OCI-LY3 (cell line): Measurements from ENCODE around the gene PAK2.
"Not testable (repeated sequence)": the region's sequence is repeated elsewhere in the genome, so short reads cannot be mapped to it uniquely, and the experiment has no call there.

Source experiments
- H2AFZ ChIP-seq: fragments of 200-600, 300-600 bp; shearing (Covaris generic); 2 replicates; pipeline ENCODE4 v1.6.0; 2014; ENCODE audit warnings: antibody characterized with exemption, low read depth, low read length
- H3K27ac ChIP-seq: fragments of 200-600, 300-600 bp; sonication (generic); 2 replicates; pipeline ENCODE4 v1.5.1; 2014; ENCODE audit warnings: mild to moderate bottlenecking, low read length, moderate library complexity, mixed read lengths
- H3K27me3 ChIP-seq: fragments of 200-600, 300-600 bp; sonication (generic); 2 replicates; pipeline ENCODE4 v1.6.1; 2014; ENCODE audit warnings: low read depth, low read length, mixed read lengths
- H3K36me3 ChIP-seq: fragments of 200-600, 300-600 bp; sonication (generic); replicated peaks from 2 replicates; pipeline ENCODE3; 2014; ENCODE audit warnings: low read depth, low read length, mixed read lengths
- H3K4me1 ChIP-seq: fragments of 300-600, 200-600 bp; sonication (generic); 2 replicates; pipeline ENCODE4 v1.6.1; 2014; ENCODE audit warnings: low read length, mixed read lengths
- H3K4me2 ChIP-seq: fragments of 200-600, 300-600 bp; sonication (generic); 2 replicates; pipeline ENCODE4 v1.6.1; 2014; ENCODE audit warnings: low read length, mixed read lengths
- H3K4me3 ChIP-seq: fragments of 300-600, 200-600 bp; sonication (generic); 2 replicates; pipeline ENCODE4 v1.5.1; 2014; ENCODE audit warnings: antibody characterized with exemption, mild to moderate bottlenecking, low read length, moderate library complexity
- H3K79me2 ChIP-seq: fragments of 300-600, 200-600 bp; shearing (Covaris generic); 2 replicates; pipeline ENCODE4 v1.6.1; 2014; ENCODE audit warnings: mild to moderate bottlenecking, low read length, mixed read lengths
- H3K9ac ChIP-seq: fragments of 300-600, 200-600 bp; shearing (Covaris generic); 2 replicates; pipeline ENCODE4 v1.6.0; 2014; ENCODE audit warnings: mild to moderate bottlenecking, low read length, moderate library complexity
- H3K9me3 ChIP-seq: fragments of 200-600, 300-600 bp; shearing (Covaris generic); 2 replicates; pipeline ENCODE4 v1.6.1; 2014; ENCODE audit warnings: low read length, mixed read lengths; ENCODE audit not compliant: insufficient read depth
- H4K20me1 ChIP-seq: fragments of 200-600, 300-600 bp; sonication (generic); 2 replicates; pipeline ENCODE4 v1.6.1; 2016; ENCODE audit warnings: low read length, mixed read lengths; ENCODE audit not compliant: insufficient read depth
- CTCF ChIP-seq: fragments of 200-600, 300-600 bp; sonication (generic); IDR thresholded peaks from 2 replicates; pipeline ENCODE4 v1.5.1; 2014; ENCODE audit warnings: antibody characterized with exemption, low read length, low read depth
- EZH2phosphoT487 ChIP-seq: fragments of 200-600 bp; shearing (Covaris generic); IDR thresholded peaks from 2 replicates; pipeline ENCODE4 v1.6.1; 2018; ENCODE audit warnings: antibody characterized with exemption, mixed run types, low read depth

PAK2 gene

DNA sequence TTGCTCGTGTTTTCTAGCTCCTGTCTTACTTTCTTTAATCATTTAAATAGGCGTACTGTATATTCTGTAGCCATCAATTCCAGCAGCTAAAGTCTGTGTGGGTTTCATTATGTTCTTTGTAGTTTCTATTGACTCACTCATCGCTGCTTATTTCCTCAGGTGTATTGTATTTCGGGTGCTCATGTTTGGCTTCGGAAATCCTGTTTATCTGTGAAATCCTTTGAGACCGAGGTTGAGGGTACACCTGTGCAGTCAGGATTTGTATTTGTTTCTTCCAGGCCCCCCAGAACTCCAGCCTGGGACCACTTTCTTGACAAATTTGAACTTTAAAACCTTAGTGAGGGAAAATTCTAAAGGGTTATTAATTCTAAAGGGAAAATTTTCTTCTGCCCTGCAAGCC, 2.0 kb upstream of the PAK2 start:
- Histone ChIP-seq H3K4me3 (no peak overlapping the region), H3K36me3 (peaks cover 16% of the 10 kb centered on the region), H3K9me3 (no peaks in the 10 kb centered on the region), H3K79me2 (peaks cover 29% of the 10 kb centered on the region), H3K27me3 (no peaks in the 10 kb centered on the region), H3K4me2 (no peak overlapping the region), H3K9ac (no peak overlapping the region), H3K4me1 (peaks cover 10% of the 10 kb centered on the region), H4K20me1 (peaks cover 21% of the 10 kb centered on the region), H2AFZ (no peak overlapping the region), H3K27ac (no peak overlapping the region)
- TF ChIP-seq EZH2phosphoT487: no peak
- TF ChIP-seq CTCF: no peak

- TF ChIP-seq CTCF: no peak
- no peak for TF ChIP-seq EZH2phosphoT487
- H3K27ac ChIP-seq: peak overlapping the region; percentile 86
- peak overlapping the region; percentile 96 for H3K4me3 ChIP-seq
- peak overlapping the region; percentile 87 for H3K4me2 ChIP-seq
- no peaks in the 10 kb centered on the region for H3K9me3 ChIP-seq
- H3K79me2 ChIP-seq: peaks cover 59% of the 10 kb centered on the region
- H3K27me3 ChIP-seq: no peaks in the 10 kb centered on the region
- peaks cover 11% of the 10 kb centered on the region for H3K36me3 ChIP-seq
- no peak overlapping the region for H2AFZ ChIP-seq
- H3K4me1 ChIP-seq: peaks cover 15% of the 10 kb centered on the region
- H3K9ac ChIP-seq: peak overlapping the region; percentile 95
- peaks cover 44% of the 10 kb centered on the region for H4K20me1 ChIP-seq
These were observed 1.0 kb downstream of the PAK2 start for GRCh38 chr3:196740481-196741248.

GRCh38 chr3:196741249-196741889, 1.7 kb downstream of the PAK2 start:
- Histone ChIP-seq H2AFZ (no peak overlapping the region), H3K27ac (peak overlapping the region; percentile 86), H3K4me2 (peak overlapping the region; percentile 87), H3K4me1 (peaks cover 15% of the 10 kb centered on the region), H3K27me3 (no peaks in the 10 kb centered on the region), H3K36me3 (peaks cover 16% of the 10 kb centered on the region), H4K20me1 (peaks cover 51% of the 10 kb centered on the region), H3K4me3 (peak overlapping the region; percentile 96), H3K9ac (peak overlapping the region; percentile 95), H3K9me3 (no peaks in the 10 kb centered on the region), H3K79me2 (peaks cover 66% of the 10 kb centered on the region)
- no peak for TF ChIP-seq EZH2phosphoT487

DNA sequence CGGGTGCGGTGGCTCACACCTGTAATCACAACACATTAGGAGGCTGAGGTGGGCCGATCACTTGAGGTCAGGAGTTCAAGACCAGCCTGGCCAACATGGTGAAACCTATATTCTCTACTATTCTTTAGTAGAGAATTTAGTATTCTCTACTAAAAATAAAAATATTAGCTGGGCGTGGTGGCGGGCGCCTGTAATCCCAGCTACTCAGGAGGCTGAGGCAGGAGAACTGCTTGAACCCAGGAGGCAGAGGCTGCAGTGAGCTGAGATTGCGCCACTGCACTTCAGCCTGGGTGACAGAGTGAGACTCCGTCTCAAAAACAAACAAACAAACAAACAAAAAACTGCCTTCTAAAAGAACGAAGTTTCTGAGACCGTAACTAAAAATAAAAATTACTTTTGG, 3.9 kb downstream of the PAK2 start:
- Histone ChIP-seq H3K36me3 (peaks cover 22% of the 10 kb centered on the region), H3K4me1 (peaks cover 20% of the 10 kb centered on the region), H3K79me2 (peaks cover 88% of the 10 kb centered on the region), H4K20me1 (peaks cover 58% of the 10 kb centered on the region)
- not testable (repeated sequence) for H3K9ac ChIP-seq, H3K4me2 ChIP-seq, H3K27me3 ChIP-seq, H2AFZ ChIP-seq, H3K4me3 ChIP-seq, H3K9me3 ChIP-seq, H3K27ac ChIP-seq

- TF ChIP-seq CTCF (no peak), EZH2phosphoT487 (no peak)
- H3K27ac ChIP-seq: peak overlapping the region; percentile 69
- H3K9me3 ChIP-seq: 0 out of 2 replicates have a peak, but pooled peaks cover 2% of the 10 kb centered on the region
- peaks cover 56% of the 10 kb centered on the region for H4K20me1 ChIP-seq
- H3K4me2 ChIP-seq: peak overlapping the region; percentile 68
- no peaks in the 10 kb centered on the region for H3K27me3 ChIP-seq
- peak overlapping the region; percentile 9; the same call in 1 of the 2 replicates for H3K9ac ChIP-seq
- H3K79me2 ChIP-seq: peaks cover 98% of the 10 kb centered on the region
- H3K4me3 ChIP-seq: peak overlapping the region; percentile 46
- H2AFZ ChIP-seq: no peak overlapping the region
- peaks cover 56% of the 10 kb centered on the region for H3K36me3 ChIP-seq
- H3K4me1 ChIP-seq: peaks cover 25% of the 10 kb centered on the region
These were observed 9.5 kb downstream of the PAK2 start for GRCh38 chr3:196749125-196749524.
